Measurements from ENCODE around the gene MARVELD1.

DNA sequence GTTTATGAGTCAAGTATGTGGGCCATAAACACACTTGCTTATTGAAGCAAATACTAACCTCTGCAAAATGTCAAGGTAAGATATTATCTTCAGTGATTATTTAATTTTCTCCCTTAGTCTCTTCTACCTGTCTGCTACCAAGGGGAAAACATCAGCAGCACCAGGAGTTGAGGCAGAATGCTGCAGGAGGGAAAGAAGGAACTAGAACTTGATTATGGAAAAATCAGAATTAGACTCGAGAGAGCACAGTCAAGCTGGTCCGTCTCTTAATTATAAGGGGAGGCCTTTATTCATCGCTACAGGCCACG lies 18.5 kb downstream of the MARVELD1 start:
- TF ChIP-seq CTCF (conservative IDR thresholded peaks at IDR 0.05; ENCODE audit: low read depth, low read length), result no peak
- TF ChIP-seq EZH2phosphoT487 (IDR thresholded peaks at IDR 0.05; ENCODE audit: borderline replicate concordance, low read length), result no peak

Data from PC-3 (cell line).